ENCODE results near the gene CAMK2A. TPM values are rescaled to one million over a fixed set of nuclear protein-coding genes. Genes with fewer than 3 reads are reported as not detected.

The CAMK2A gene
- total RNA-seq, 1 donor from 2014 or later = 1.2 TPM

DNA sequence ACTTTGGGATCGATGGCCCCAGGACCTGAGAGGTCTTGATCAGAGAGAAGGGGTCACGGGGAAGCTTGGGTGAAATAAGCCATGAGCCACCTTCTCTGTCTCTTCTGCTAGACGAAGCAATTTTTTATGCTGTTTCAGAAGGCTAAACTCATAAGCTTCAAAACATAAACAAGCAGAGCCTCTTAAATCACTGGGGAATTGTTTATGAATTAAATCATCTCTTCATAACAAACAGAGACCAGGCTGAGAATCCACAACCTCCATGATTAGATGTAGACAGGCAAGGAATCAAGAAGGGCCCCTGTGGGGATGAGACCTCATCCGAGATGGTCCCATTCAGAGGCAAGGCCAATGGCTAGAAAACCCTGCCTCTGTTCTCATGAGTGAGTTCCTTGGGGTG is 46.2 kb upstream of the CAMK2A start:
- no peak for FAIRE-seq
- Histone ChIP-seq H2AFZ (ENCODE audit: low read depth, low read length) (no peak overlapping the region), H3K79me2 (ENCODE audit: insufficient read depth, low read length) (no peaks in the 10 kb centered on the region), H3K27ac (ENCODE audit: low read depth, low read length) (no peak overlapping the region), H3K4me2 (ENCODE audit: low read length) (no peak overlapping the region), H3K27me3 (ENCODE audit: insufficient read depth, low read length) (no peaks in the 10 kb centered on the region), H3K4me1 (ENCODE audit: insufficient read depth, low read length) (no peaks in the 10 kb centered on the region), H3K9me3 (ENCODE audit: insufficient read depth, low read depth, low read length) (no peaks in the 10 kb centered on the region), H3K4me3 (ENCODE audit: insufficient read depth, low read depth, low read length) (no peak overlapping the region), H3K9ac (ENCODE audit: low read length) (no peak overlapping the region), H4K20me1 (ENCODE audit: insufficient read depth, low read length) (no peaks in the 10 kb centered on the region), H3K36me3 (ENCODE audit: insufficient read depth, low read length) (no peaks in the 10 kb centered on the region)
- no peak overlapping the region for H3K4me3 Mint-ChIP-seq (ENCODE audit: unreplicated experiment)
- H3K9me3 Mint-ChIP-seq (ENCODE audit: unreplicated experiment) = no peaks in the 10 kb centered on the region
- H3K4me1 Mint-ChIP-seq (ENCODE audit: low read depth, unreplicated experiment) = peaks cover 11% of the 10 kb centered on the region
- TF ChIP-seq EZH2 (IDR thresholded peaks at IDR 0.05; ENCODE audit: insufficient read depth, low read length) = no peak
- TF ChIP-seq, protein P1, sequence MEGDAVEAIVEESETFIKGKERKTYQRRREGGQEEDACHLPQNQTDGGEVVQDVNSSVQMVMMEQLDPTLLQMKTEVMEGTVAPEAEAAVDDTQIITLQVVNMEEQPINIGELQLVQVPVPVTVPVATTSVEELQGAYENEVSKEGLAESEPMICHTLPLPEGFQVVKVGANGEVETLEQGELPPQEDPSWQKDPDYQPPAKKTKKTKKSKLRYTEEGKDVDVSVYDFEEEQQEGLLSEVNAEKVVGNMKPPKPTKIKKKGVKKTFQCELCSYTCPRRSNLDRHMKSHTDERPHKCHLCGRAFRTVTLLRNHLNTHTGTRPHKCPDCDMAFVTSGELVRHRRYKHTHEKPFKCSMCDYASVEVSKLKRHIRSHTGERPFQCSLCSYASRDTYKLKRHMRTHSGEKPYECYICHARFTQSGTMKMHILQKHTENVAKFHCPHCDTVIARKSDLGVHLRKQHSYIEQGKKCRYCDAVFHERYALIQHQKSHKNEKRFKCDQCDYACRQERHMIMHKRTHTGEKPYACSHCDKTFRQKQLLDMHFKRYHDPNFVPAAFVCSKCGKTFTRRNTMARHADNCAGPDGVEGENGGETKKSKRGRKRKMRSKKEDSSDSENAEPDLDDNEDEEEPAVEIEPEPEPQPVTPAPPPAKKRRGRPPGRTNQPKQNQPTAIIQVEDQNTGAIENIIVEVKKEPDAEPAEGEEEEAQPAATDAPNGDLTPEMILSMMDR (IDR thresholded peaks at IDR 0.05; ENCODE audit: insufficient read depth, low read depth, low read length) = no peak
- peaks cover 6% of the 10 kb centered on the region for H3K27me3 Mint-ChIP-seq (ENCODE audit: low read depth, unreplicated experiment)
- H3K36me3 Mint-ChIP-seq (ENCODE audit: low read depth, unreplicated experiment) = no peaks in the 10 kb centered on the region
- no peak overlapping the region for H3K27ac Mint-ChIP-seq (ENCODE audit: unreplicated experiment)
- DNase-seq (ENCODE audit: low read depth) = no peak

GRCh38 chr5:150333400-150333799 is 43.8 kb upstream of the CAMK2A start:
- DNase-seq (ENCODE audit: low read depth) (no peak), FAIRE-seq (no peak)
- Histone ChIP-seq H3K4me3 (ENCODE audit: insufficient read depth, low read depth, low read length) (no peak overlapping the region), H3K27ac (ENCODE audit: low read depth, low read length) (no peak overlapping the region), H4K20me1 (ENCODE audit: insufficient read depth, low read length) (no peaks in the 10 kb centered on the region), H3K4me1 (ENCODE audit: insufficient read depth, low read length) (no peaks in the 10 kb centered on the region), H3K27me3 (ENCODE audit: insufficient read depth, low read length) (no peaks in the 10 kb centered on the region), H3K9me3 (ENCODE audit: insufficient read depth, low read depth, low read length) (no peaks in the 10 kb centered on the region), H3K9ac (ENCODE audit: low read length) (no peak overlapping the region), H3K36me3 (ENCODE audit: insufficient read depth, low read length) (no peaks in the 10 kb centered on the region), H2AFZ (ENCODE audit: low read depth, low read length) (no peak overlapping the region), H3K79me2 (ENCODE audit: insufficient read depth, low read length) (no peaks in the 10 kb centered on the region), H3K4me2 (ENCODE audit: low read length) (no peak overlapping the region)
- Mint-ChIP-seq H3K4me3 (ENCODE audit: unreplicated experiment) (no peak overlapping the region), H3K9me3 (ENCODE audit: unreplicated experiment) (no peaks in the 10 kb centered on the region), H3K27me3 (ENCODE audit: low read depth, unreplicated experiment) (peaks cover 11% of the 10 kb centered on the region), H3K4me1 (ENCODE audit: low read depth, unreplicated experiment) (peaks cover 7% of the 10 kb centered on the region), H3K36me3 (ENCODE audit: low read depth, unreplicated experiment) (no peaks in the 10 kb centered on the region), H3K27ac (ENCODE audit: unreplicated experiment) (no peak overlapping the region)
- TF ChIP-seq, protein P1 (IDR thresholded peaks at IDR 0.05; ENCODE audit: insufficient read depth, low read depth, low read length) = no peak
- no peak for TF ChIP-seq EZH2 (IDR thresholded peaks at IDR 0.05; ENCODE audit: insufficient read depth, low read length)

GRCh38 chr5:150329881-150330876 is 40.6 kb upstream of the CAMK2A start:
- Histone ChIP-seq H3K27me3 (ENCODE audit: insufficient read depth, low read length) (no peaks in the 10 kb centered on the region), H3K4me3 (ENCODE audit: insufficient read depth, low read depth, low read length) (no peak overlapping the region), H3K9me3 (ENCODE audit: insufficient read depth, low read depth, low read length) (no peaks in the 10 kb centered on the region), H2AFZ (ENCODE audit: low read depth, low read length) (no peak overlapping the region), H3K36me3 (ENCODE audit: insufficient read depth, low read length) (no peaks in the 10 kb centered on the region), H3K79me2 (ENCODE audit: insufficient read depth, low read length) (no peaks in the 10 kb centered on the region), H3K9ac (ENCODE audit: low read length) (no peak overlapping the region), H3K4me2 (ENCODE audit: low read length) (no peak overlapping the region), H3K4me1 (ENCODE audit: insufficient read depth, low read length) (no peaks in the 10 kb centered on the region), H4K20me1 (ENCODE audit: insufficient read depth, low read length) (no peaks in the 10 kb centered on the region), H3K27ac (ENCODE audit: low read depth, low read length) (no peak overlapping the region)
- no peaks in the 10 kb centered on the region for H3K9me3 Mint-ChIP-seq (ENCODE audit: unreplicated experiment)
- no peak overlapping the region for H3K4me3 Mint-ChIP-seq (ENCODE audit: unreplicated experiment)
- H3K36me3 Mint-ChIP-seq (ENCODE audit: low read depth, unreplicated experiment) = no peaks in the 10 kb centered on the region
- FAIRE-seq (no peak), DNase-seq (ENCODE audit: low read depth) (no peak)
- H3K27ac Mint-ChIP-seq (ENCODE audit: unreplicated experiment) = no peak overlapping the region
- H3K4me1 Mint-ChIP-seq (ENCODE audit: low read depth, unreplicated experiment) = peaks cover 10% of the 10 kb centered on the region
- TF ChIP-seq, protein P1 (IDR thresholded peaks at IDR 0.05; ENCODE audit: insufficient read depth, low read depth, low read length) = no peak
- TF ChIP-seq EZH2 (IDR thresholded peaks at IDR 0.05; ENCODE audit: insufficient read depth, low read length) = no peak
- H3K27me3 Mint-ChIP-seq (ENCODE audit: low read depth, unreplicated experiment) = peaks cover 13% of the 10 kb centered on the region
